Mammary epithelial cell (primary cell): ENCODE results near the gene SVEP1.

Experiments used
- EZH2 ChIP-seq: IDR thresholded peaks from 2 replicates; pipeline ENCODE4 v1.6.1; 2012; ENCODE audit warnings: low read length, inconsistent platforms, borderline replicate concordance
- TF ChIP-seq, protein P1 (sequence below), 2 donors: IDR thresholded peaks in 1 of 2; conservative IDR thresholded peaks in 1 of 2; 2 replicates each; pipeline ENCODE4 v1.5.1; 2011 to 2012; ENCODE audit warnings: inconsistent platforms in 2 of 2, low read length in 2 of 2, mild to moderate bottlenecking in 2 of 2, control low read depth in 1 of 2, low read depth in 1 of 2; ENCODE audit not compliant: insufficient read depth in 1 of 2; ENCODE audit errors: extremely low read depth in 1 of 2

DNA sequence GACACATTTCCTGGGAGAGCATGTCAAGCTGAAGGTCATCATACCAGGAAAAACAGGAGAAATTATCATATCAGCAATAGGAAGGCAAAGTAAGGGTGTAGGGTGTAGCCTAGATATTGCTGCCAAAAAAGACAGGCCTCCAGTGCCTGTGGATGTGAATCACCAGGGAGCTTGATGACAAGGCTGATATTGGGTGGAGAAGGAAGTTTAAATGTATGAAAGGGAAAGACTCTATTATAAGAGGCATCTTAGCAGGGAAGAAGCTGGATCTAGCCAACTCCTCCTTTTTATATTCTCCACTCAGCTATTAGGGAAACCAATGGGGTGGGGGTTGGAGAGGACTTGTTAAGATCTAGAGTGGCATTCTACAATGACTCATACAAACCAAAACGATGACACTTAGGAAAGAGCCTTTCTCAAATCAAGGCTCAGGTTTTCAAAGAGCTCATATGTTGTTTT lies 228.5 kb downstream of the SVEP1 start:
- TF ChIP-seq, protein P1, sequence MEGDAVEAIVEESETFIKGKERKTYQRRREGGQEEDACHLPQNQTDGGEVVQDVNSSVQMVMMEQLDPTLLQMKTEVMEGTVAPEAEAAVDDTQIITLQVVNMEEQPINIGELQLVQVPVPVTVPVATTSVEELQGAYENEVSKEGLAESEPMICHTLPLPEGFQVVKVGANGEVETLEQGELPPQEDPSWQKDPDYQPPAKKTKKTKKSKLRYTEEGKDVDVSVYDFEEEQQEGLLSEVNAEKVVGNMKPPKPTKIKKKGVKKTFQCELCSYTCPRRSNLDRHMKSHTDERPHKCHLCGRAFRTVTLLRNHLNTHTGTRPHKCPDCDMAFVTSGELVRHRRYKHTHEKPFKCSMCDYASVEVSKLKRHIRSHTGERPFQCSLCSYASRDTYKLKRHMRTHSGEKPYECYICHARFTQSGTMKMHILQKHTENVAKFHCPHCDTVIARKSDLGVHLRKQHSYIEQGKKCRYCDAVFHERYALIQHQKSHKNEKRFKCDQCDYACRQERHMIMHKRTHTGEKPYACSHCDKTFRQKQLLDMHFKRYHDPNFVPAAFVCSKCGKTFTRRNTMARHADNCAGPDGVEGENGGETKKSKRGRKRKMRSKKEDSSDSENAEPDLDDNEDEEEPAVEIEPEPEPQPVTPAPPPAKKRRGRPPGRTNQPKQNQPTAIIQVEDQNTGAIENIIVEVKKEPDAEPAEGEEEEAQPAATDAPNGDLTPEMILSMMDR (conservative IDR thresholded peaks at IDR 0.05 in 1 of 2, IDR thresholded peaks at IDR 0.05 in 1 of 2; ENCODE audit: extremely low read depth in 1 of 2, insufficient read depth in 1 of 2, low read depth in 1 of 2, low read length in 2 of 2): no peak
- no peak for TF ChIP-seq EZH2
